GM18505 (cell line): ENCODE data around the gene UBE2L3.

Experiments
- ATAC-seq: cut with Tn5 transposase; IDR thresholded peaks from one replicate; pipeline ENCODE4 v1.9.1; 2021; ENCODE audit not compliant: unreplicated experiment
- POLR2A ChIP-seq: IDR thresholded peaks from 4 replicates; pipeline ENCODE4 v1.6.1; 2011; ENCODE audit warnings: borderline replicate concordance; ENCODE audit not compliant: insufficient read depth, insufficient read length; ENCODE audit errors: extremely low read depth

Gene UBE2L3

DNA sequence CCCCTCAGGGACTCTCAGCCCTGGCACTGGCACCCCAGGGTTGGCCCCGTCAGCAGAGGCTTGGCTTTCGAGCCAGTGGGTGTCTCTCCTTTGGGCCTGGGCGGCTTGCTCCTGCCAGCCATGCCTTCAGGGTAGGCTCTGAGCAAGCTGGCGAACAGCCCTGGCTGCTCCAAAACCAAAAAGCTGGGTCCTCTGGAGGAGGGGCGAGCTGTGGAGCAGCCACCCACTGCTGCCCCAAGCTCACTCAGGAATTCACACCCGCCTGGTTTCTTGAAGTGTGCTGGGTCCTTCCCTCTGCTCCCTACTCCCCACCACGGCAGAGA lies 56.1 kb downstream of the UBE2L3 start:
- ATAC-seq = no peak
- no peak for TF ChIP-seq POLR2A

DNA sequence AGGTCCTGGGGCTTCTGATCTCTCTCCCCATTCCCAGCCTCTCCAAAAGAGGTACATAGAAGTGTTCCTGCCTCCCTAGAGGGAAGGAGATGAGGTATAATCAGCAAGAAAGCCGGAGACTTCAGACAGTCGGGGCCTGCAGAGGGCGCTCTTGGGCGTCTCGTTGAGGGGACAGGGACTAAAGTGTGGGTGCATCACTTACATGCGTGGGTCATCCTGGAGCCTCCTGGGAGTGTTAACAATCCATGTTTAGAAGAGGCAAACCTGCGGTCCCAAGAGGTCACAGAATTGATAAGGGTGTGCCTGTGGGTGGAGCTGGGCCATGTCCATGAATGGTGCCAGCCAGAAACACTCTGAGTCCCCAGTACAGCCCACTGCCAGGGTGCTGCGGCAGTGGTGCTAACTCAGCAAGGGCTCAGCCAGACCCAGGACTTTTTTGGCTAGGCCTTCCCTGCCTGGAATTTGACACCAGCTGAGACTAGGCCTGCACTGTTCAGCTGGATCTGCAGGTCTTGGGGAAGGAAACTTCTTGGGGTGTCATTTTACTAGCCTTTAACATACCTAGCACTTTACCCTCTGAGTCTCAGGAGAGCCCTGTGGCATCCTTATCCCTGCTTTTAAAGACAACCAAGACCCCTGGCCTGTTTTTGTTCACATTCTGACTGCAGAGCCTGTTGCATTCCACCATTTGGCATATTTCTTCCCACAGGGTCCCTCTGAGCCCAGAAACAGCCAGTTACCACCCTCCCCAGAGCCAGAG lies 56.8 kb downstream of the UBE2L3 start:
- TF ChIP-seq POLR2A = no peak
- ATAC-seq = no peak

DNA sequence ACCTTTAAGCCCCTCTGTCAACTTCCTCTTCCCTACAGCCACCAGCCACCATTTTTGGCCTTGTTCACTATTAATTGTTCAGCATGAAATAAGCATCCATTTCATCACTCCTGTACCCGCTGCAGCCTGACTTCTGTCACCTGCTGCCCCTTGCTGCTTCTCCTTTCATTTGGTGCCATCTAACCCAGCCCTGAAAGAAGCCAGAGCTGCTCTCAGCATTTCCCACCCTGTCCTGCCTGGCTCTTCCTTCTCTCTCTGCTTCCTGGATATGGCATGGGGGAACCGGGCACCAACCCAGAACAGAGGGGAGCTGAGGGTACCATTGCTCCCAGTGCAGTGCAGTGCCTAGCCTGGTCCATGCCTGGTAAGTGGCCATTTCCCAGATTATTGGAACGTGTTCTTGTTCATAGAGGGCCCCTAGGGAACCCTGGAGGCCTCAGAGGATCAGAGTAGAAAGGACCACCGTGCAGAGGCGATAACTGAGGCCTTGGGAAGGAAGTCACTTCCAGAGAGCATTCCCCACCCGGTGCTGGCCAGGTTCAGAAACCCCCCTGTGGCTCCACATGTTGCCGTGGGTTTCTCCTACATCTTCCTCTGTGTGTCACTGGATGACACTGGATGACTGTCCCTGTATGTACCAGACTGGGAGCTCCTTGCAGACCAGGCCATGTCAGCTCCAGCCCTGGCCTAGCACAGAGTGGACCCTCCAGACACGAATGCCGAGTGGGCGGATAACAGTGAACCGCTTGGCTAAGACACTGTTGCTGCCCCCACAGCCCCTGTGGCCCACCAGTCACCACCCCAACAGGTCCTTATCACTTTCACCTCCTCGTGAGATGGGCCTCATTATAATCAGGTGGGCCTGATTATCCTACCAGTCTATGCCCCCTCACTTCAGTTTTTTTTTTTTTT lies 57.6 kb downstream of the UBE2L3 start:
- no peak for ATAC-seq
- no peak for TF ChIP-seq POLR2A

DNA sequence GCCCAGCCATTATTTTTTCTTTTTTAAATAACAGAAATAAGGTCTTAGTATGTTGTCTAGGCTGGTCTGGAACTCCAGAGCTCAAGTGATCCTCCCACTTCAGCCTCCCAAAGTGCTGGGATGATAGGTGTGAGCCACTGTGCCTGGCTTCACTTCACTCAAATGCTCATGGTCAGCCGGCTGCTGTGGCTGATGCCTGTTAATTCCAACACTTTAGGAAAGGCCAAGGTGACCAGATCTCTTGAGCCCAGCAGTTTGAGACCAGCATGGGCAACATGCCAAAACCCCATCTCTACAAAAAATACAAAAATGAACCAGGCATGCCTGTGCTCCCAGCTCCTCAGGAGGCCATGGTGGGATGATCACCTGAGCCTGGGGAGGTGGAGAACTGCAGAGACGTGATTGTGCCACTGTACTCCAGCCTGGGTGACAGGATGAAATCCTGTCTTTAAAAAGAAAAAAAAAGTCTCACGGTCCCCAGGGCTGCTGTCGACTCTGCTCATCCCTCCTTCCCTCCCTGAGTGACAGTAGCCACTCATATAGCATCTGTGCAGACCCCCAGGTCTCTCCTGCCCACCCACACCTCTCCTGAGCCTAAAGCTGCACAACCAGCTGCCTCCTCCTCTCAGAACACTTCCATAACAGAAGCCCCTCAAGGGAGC lies 58.7 kb downstream of the UBE2L3 start:
- no peak for TF ChIP-seq POLR2A
- ATAC-seq = no peak

- no peak for ATAC-seq
- no peak for TF ChIP-seq POLR2A
These were observed 59.4 kb downstream of the UBE2L3 start for GRCh38 chr22:21626735-21627469.

- ATAC-seq = no peak
- no peak for TF ChIP-seq POLR2A
These were observed 61.1 kb downstream of the UBE2L3 start for GRCh38 chr22:21628386-21629254.

- peak; percentile 80 for ATAC-seq
- TF ChIP-seq POLR2A = peak; percentile 80
These were observed 62.0 kb downstream of the UBE2L3 start, which contains the start of gene YDJC for GRCh38 chr22:21629255-21630149. Gene YDJC (minus strand): TSS chr22:21630022. CDS start chr22:21630014, 8 bp downstream.

DNA sequence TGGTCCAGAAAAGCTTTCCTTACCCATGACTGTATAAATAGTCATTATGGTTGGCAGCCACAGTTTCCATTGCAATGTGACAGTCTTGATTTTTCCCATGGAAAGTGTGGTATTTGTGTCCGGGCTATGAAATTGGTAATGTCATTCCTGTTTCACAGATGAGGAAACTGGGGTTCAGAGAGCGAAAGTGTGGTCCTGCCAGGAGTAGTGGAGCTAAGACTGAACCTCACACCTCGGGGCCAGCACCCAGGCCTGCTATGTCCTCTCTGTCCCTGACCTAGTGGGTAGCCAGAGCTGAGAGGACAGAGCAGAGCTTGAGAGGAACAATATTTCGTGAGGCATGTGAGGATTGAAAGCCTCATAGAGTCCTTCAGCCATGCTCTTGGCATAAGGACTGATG lies 63.5 kb downstream of the UBE2L3 start:
- no peak for ATAC-seq
- no peak for TF ChIP-seq POLR2A

DNA sequence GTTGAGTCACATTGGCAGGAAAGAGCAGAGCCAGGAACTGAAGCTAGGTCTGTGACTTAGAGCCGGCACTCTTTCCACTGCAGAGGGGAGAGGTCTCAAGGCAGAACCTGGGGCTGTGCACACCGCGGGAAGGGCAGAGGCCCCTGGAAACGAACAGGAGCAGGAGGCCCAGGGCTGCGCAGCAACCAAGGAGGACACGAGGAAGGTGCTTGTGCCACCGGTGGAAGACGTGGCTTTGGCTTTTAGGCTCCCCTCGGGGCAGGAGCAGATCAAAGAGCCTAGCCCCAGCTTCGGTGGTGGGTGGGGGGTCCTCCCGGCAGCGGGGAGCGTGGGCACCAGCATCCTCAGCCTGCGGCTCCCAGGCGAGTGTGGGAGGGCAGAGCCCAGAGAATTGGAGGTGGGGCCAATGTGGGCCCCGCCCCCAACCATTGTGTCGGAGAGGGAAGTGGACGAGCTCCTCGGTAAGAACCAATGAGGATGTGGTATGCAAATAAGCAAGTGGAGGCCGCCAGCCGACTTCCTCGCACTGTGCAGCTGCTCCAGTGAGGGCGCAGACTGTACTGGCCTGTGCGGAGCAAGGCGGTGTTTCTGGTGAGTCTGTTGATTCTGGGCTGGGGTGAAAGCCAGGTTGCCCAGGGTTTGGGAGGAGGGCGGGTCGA lies 64.9 kb downstream of the UBE2L3 start, which contains the start of gene CCDC116:
CCDC116 (plus strand) TSS at position 524 of the 659 bp plus-strand sequence. CDS start 422 bp downstream, outside the sequence.
- ATAC-seq = no peak
- no peak for TF ChIP-seq POLR2A

DNA sequence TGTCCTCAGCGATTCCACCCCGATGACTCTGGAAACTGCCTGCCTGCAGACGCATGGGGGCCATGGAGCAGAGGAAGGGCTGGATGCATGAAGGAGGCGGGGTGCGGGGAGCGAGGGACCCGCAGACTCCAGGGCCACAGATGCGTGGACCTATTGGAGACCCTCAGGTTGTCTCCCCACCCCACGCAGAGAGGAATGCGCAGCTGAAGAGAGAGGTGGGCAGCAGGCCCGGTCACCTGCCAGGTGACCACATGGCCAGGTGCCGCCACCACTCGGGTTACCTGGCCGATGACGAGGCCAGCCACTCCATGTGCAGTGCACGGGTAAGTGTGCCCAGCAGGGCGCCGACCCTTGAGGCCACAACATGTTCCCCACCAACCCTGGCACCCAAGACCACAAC lies 65.4 kb downstream of the UBE2L3 start:
- no peak for TF ChIP-seq POLR2A
- ATAC-seq = no peak

DNA sequence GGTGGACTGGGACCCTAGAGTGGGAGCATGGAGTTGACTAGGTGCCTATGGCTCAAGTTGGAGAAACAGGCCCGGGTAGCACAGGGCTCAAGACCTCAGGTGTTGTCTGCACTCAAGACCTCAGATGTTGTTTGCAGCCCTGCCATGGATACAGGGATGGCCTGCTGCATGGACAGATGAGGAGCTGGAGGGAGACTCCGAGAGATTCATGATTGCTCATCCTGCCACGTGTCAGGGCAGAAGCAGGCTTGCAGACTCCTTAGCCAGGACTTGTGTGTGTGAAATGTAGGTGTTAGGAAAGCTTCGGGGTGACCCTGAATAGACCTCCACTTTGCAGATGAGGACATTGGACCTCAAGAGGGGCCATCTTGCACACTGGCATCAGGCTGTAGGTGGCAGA lies 66.0 kb downstream of the UBE2L3 start:
- TF ChIP-seq POLR2A = no peak

GRCh38 chr22:21634081-21634480 lies 66.6 kb downstream of the UBE2L3 start:
- no peak for ATAC-seq

More for the DNA sequence above, 66.0 kb downstream of the UBE2L3 start:
- no peak for ATAC-seq

More at GRCh38 chr22:21634081-21634480, 66.6 kb downstream of the UBE2L3 start:
- no peak for TF ChIP-seq POLR2A
